Suprapubic skin (tissue), 4 donors: ENCODE results near the gene TUBB3. TPM values are rescaled to one million over a fixed set of nuclear protein-coding genes. Genes with fewer than 3 reads are reported as not detected.
A peak's percentile ranks its signal among the peaks of the same experiment; 100 is the strongest.

Source experiments
- DNase-seq, 2 donors: peaks; one replicate each; pipeline ENCODE4 v3.0.0-alpha.2; 2019; ENCODE audit warnings: low spot score in 2 of 2
- H3K27ac ChIP-seq: fragments of 200-600 bp; sonication (generic); one replicate; pipeline ENCODE4 v1.5.1; 2019
- H3K27me3 ChIP-seq: fragments of 200-600 bp; sonication (generic); one replicate; pipeline ENCODE4 v1.5.1; 2019
- H3K36me3 ChIP-seq: fragments of 200-600 bp; sonication (generic); one replicate; pipeline ENCODE4 v1.5.1; 2019
- H3K4me1 ChIP-seq: fragments of 200-600 bp; sonication (generic); one replicate; pipeline ENCODE4 v1.5.1; 2019
- H3K4me3 ChIP-seq: fragments of 200-600 bp; sonication (generic); one replicate; pipeline ENCODE4 v1.5.1; 2019; ENCODE audit warnings: mild to moderate bottlenecking
- H3K9me3 ChIP-seq: fragments of 200-600 bp; sonication (generic); one replicate; pipeline ENCODE4 v1.5.1; 2019
- CTCF ChIP-seq, 2 donors: fragments of 200-600 bp in 1 of 2; fragments of 450-650 bp in 1 of 2; sonication (generic) in 1 of 2; IDR thresholded peaks; one replicate each; pipeline ENCODE4 v1.5.1; 2016 to 2019; ENCODE audit warnings: antibody characterized with exemption in 2 of 2, mild to moderate bottlenecking in 1 of 2, moderate library complexity in 1 of 2
- EP300 ChIP-seq: sonication (generic); formaldehyde crosslinking; IDR thresholded peaks from one replicate; pipeline ENCODE4 v1.6.1; 2017; ENCODE audit warnings: antibody characterized with exemption
- POLR2A ChIP-seq, 2 donors: fragments of 450-650 bp; IDR thresholded peaks; one replicate each; pipeline ENCODE4 v1.6.1; 2017; ENCODE audit warnings: antibody characterized with exemption in 2 of 2, mild to moderate bottlenecking in 2 of 2, moderate library complexity in 2 of 2
- POLR2AphosphoS5 ChIP-seq, 3 donors: sonication (generic); formaldehyde crosslinking; IDR thresholded peaks; one replicate each; pipeline ENCODE4 v1.6.1; 2017; ENCODE audit warnings: antibody characterized with exemption in 3 of 3
- WGBS: methylation state at CpG from one replicate; pipeline ENCODE4 v1.1.5; 2018; 5-methylcytosine and 5-hydroxymethylcytosine counted together
- total RNA-seq, 4 donors: library from RNA; depleted of rRNA; stranded (reverse); fragments of >200 nt; gene quantifications; one replicate each; pipeline ENCODE4 v1.1.0, GENCODE V29; 2016

The TUBB3 gene
- total RNA-seq, 4 donors from 2014 or later, result 1.2 to 9.2 (median 4.6) TPM

GRCh38 chr16:89956505-89957215 is 33.5 kb downstream of the TUBB3 start:
- no peak for TF ChIP-seq EP300
- TF ChIP-seq POLR2A (IDR thresholded peaks at IDR 0.05), result no peak
- no peak for TF ChIP-seq CTCF (IDR thresholded peaks at IDR 0.05)
- TF ChIP-seq POLR2AphosphoS5 (IDR thresholded peaks at IDR 0.05), result no peak
- Histone ChIP-seq H3K27me3 (no peaks in the 10 kb centered on the region), H3K4me3 (peak overlapping the region; percentile 22), H3K9me3 (no peaks in the 10 kb centered on the region), H3K27ac (no peak overlapping the region), H3K4me1 (no peaks in the 10 kb centered on the region), H3K36me3 (peaks cover 52% of the 10 kb centered on the region)
- no peak for DNase-seq
- WGBS, result 90% methylated on average over 13 of the region's 15 CpGs

- Histone ChIP-seq H3K27me3 (no peaks in the 10 kb centered on the region), H3K36me3 (peaks cover 57% of the 10 kb centered on the region), H3K4me3 (peak overlapping the region; percentile 22), H3K4me1 (no peaks in the 10 kb centered on the region), H3K27ac (no peak overlapping the region), H3K9me3 (no peaks in the 10 kb centered on the region)
- TF ChIP-seq EP300, result no peak
- no peak for DNase-seq
- WGBS, result 79% methylated on average over 3 of the region's 23 CpGs
Observed at GRCh38 chr16:89957216-89957785, 34.2 kb downstream of the TUBB3 start.

DNA sequence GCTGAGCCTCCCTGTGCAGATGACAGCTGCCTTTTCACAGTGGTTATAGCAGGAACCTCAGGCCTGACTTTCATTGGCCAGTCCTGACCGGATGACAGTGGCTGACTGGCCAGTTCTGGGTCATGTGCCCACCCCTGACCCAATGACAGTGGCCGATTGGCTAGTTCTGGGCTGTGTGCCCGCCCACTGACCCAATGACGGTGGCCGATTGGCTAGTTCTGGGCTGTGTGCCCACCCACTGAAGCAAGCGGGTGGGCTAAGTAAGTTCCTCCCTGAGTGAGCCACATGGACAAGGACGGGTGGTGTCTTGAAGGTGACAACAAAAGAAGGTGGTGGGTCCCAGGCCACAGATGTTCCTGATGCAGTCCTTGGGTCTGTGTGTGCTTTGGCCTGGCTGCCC is 34.9 kb downstream of the TUBB3 start:
- 94% methylated on average over 6 of the region's 7 CpGs for WGBS
- Histone ChIP-seq H3K4me1 (no peaks in the 10 kb centered on the region), H3K4me3 (no peak overlapping the region), H3K36me3 (peaks cover 62% of the 10 kb centered on the region), H3K9me3 (no peaks in the 10 kb centered on the region), H3K27ac (no peak overlapping the region), H3K27me3 (no peaks in the 10 kb centered on the region)
- no peak for TF ChIP-seq EP300
- no peak for TF ChIP-seq POLR2A (IDR thresholded peaks at IDR 0.05)
- no peak for TF ChIP-seq CTCF (IDR thresholded peaks at IDR 0.05)
- DNase-seq, result no peak

GRCh38 chr16:89958596-89958995 is 35.5 kb downstream of the TUBB3 start:
- no peak overlapping the region for H3K27ac ChIP-seq
- H3K27me3 ChIP-seq, result no peaks in the 10 kb centered on the region
- no peaks in the 10 kb centered on the region for H3K4me1 ChIP-seq
- H3K9me3 ChIP-seq, result no peaks in the 10 kb centered on the region
- WGBS, result 88% methylated on average over 10 of the region's 10 CpGs
- H3K4me3 ChIP-seq, result no peak overlapping the region
- peaks cover 66% of the 10 kb centered on the region for H3K36me3 ChIP-seq
- DNase-seq, result no peak
- TF ChIP-seq CTCF (IDR thresholded peaks at IDR 0.05) (no peak), EP300 (no peak), POLR2A (IDR thresholded peaks at IDR 0.05) (no peak), POLR2AphosphoS5 (IDR thresholded peaks at IDR 0.05) (no peak)

DNA sequence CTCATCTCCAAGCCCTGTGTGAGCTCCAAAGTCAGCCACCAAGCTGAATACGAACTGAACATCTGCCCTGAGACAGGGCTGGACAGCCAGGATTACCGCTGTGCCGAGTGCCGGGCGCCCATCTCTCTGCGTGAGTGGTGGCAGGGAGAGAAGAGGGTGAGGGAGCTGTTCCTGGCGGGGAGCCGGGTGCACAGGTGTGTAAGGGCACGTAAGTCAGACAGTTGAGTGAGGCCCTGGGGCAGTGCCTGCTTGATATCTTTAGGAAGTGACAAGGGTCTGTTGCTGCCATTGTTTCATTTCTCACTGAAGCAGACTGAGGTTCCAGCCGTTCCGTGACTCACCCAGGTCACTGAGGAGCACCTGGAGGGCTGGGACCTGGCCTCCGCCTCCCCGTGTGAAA is 37.8 kb downstream of the TUBB3 start:
- Histone ChIP-seq H3K9me3 (no peaks in the 10 kb centered on the region), H3K27ac (no peak overlapping the region), H3K4me3 (no peak overlapping the region), H3K36me3 (peaks cover 72% of the 10 kb centered on the region), H3K27me3 (no peaks in the 10 kb centered on the region), H3K4me1 (no peaks in the 10 kb centered on the region)
- WGBS, result 90% methylated on average over 13 of the region's 13 CpGs
- TF ChIP-seq CTCF (IDR thresholded peaks at IDR 0.05) (no peak), EP300 (no peak), POLR2A (IDR thresholded peaks at IDR 0.05) (no peak), POLR2AphosphoS5 (IDR thresholded peaks at IDR 0.05) (no peak)
- DNase-seq, result no peak
